Measurements from ENCODE around the gene KCNA2. TPM values are rescaled to one million over a fixed set of nuclear protein-coding genes. Genes with fewer than 3 reads are reported as not detected.

Gene KCNA2
- total RNA-seq, 1 experiment from 2014 or later = not detected

DNA sequence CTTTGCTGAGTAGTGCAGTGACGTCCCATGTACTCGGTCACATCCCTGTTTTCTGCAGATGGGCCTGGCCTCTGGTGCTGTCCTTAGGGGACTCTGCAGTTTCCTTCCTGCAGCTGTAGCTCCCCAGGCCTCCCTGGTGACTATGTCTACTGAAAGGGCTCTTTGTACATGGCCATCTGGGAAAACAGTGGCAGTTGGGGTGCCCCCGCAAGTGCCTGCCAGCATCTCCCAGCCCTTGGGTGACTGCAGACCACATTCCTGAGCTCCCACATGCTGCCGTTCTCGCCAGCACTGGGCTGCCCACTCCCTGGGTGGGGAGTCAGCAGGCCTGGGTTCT is 49.7 kb downstream of the KCNA2 start:
- BruUV-seq (replicated peaks) = no TSS peak
- CTCF ChIA-PET = interaction anchor here (0.5 to 1.7 kb wide), 5 partner anchors 8 to 82 kb away, joined by 3 to 6 read pairs (median 3); no protein-coding TSS in a partner anchor
- Mint-ChIP-seq H3K36me3 (ENCODE audit: insufficient read depth, unreplicated experiment) (no peaks in the 10 kb centered on the region), H3K27me3 (ENCODE audit: insufficient read depth, unreplicated experiment) (peaks cover 51% of the 10 kb centered on the region), H3K4me1 (ENCODE audit: insufficient read depth, unreplicated experiment) (no peaks in the 10 kb centered on the region), H3K27ac (ENCODE audit: low read depth, unreplicated experiment) (no peak overlapping the region), H3K4me3 (ENCODE audit: unreplicated experiment) (no peak overlapping the region), H3K9me3 (ENCODE audit: unreplicated experiment) (no peaks in the 10 kb centered on the region)
- intact Hi-C loops (cut with micrococcal nuclease) = no loop called here
- DNase-seq (ENCODE audit: unreplicated experiment) = no peak
- POLR2A ChIA-PET = no interaction called here
- no peak for TF ChIP-seq CTCF (IDR thresholded peaks at IDR 0.05; ENCODE audit: unreplicated experiment)

GRCh38 chr1:110555807-110556470 is 50.2 kb downstream of the KCNA2 start:
- Mint-ChIP-seq H3K4me1 (ENCODE audit: insufficient read depth, unreplicated experiment) (no peaks in the 10 kb centered on the region), H3K9me3 (ENCODE audit: unreplicated experiment) (no peaks in the 10 kb centered on the region), H3K36me3 (ENCODE audit: insufficient read depth, unreplicated experiment) (no peaks in the 10 kb centered on the region), H3K4me3 (ENCODE audit: unreplicated experiment) (no peak overlapping the region), H3K27ac (ENCODE audit: low read depth, unreplicated experiment) (no peak overlapping the region), H3K27me3 (ENCODE audit: insufficient read depth, unreplicated experiment) (peaks cover 56% of the 10 kb centered on the region)
- intact Hi-C loops (cut with micrococcal nuclease) = no loop called here
- no TSS peak for BruUV-seq (replicated peaks)
- ChIA-PET CTCF (interaction anchor here (0.5 to 1.7 kb wide), 3 partner anchors 32 to 227 kb away, joined by 3 to 6 read pairs (median 3); no protein-coding TSS in a partner anchor), POLR2A (no interaction called here)
- DNase-seq (ENCODE audit: unreplicated experiment) = peak; percentile 8
- no peak for TF ChIP-seq CTCF (IDR thresholded peaks at IDR 0.05; ENCODE audit: unreplicated experiment)

- Mint-ChIP-seq H3K36me3 (ENCODE audit: insufficient read depth, unreplicated experiment) (no peaks in the 10 kb centered on the region), H3K9me3 (ENCODE audit: unreplicated experiment) (no peaks in the 10 kb centered on the region), H3K27ac (ENCODE audit: low read depth, unreplicated experiment) (no peak overlapping the region), H3K27me3 (ENCODE audit: insufficient read depth, unreplicated experiment) (peaks cover 61% of the 10 kb centered on the region), H3K4me3 (ENCODE audit: unreplicated experiment) (no peak overlapping the region), H3K4me1 (ENCODE audit: insufficient read depth, unreplicated experiment) (no peaks in the 10 kb centered on the region)
- ChIA-PET CTCF (interaction anchor here (1.0 to 1.7 kb wide), 2 partner anchors 31 to 228 kb away, joined by 3 to 6 read pairs; no protein-coding TSS in a partner anchor), POLR2A (no interaction called here)
- no TSS peak for BruUV-seq (replicated peaks)
- no peak for DNase-seq (ENCODE audit: unreplicated experiment)
- intact Hi-C loops (cut with micrococcal nuclease) = no loop called here
- TF ChIP-seq CTCF (IDR thresholded peaks at IDR 0.05; ENCODE audit: unreplicated experiment) = peak; percentile 12
Measured at GRCh38 chr1:110554871-110555801, 51.0 kb downstream of the KCNA2 start.

DNA sequence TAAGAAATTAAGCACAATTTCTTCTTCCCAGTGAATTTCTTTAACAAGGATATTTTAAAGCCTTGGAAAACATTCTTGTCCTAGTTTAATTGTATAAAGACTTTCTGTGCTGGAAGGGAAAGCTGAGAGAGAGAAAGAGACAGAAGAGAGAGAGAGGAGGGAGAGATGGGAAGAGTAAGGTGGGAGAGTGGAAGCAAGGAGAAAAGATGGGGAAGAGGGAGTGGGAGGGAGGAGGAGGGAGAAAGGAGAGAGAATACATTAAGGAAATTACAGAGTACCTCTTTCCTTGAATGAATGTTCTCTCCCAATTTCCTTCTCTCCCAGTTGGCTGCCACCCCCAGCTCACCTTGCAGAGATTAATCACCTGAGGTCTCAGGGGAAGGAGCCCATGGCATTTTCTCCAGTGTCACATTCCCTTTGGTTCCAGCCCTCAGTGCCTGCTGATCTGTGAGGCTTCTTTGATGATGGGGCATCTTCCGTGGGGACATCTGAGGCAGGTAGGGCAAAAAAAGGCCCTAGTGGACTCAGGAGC is 54.8 kb downstream of the KCNA2 start:
- TF ChIP-seq CTCF (IDR thresholded peaks at IDR 0.05; ENCODE audit: unreplicated experiment) = no peak
- Mint-ChIP-seq H3K9me3 (ENCODE audit: unreplicated experiment) (no peaks in the 10 kb centered on the region), H3K4me1 (ENCODE audit: insufficient read depth, unreplicated experiment) (no peaks in the 10 kb centered on the region), H3K4me3 (ENCODE audit: unreplicated experiment) (no peak overlapping the region), H3K27ac (ENCODE audit: low read depth, unreplicated experiment) (no peak overlapping the region), H3K36me3 (ENCODE audit: insufficient read depth, unreplicated experiment) (no peaks in the 10 kb centered on the region), H3K27me3 (ENCODE audit: insufficient read depth, unreplicated experiment) (peaks cover 41% of the 10 kb centered on the region)
- BruUV-seq (replicated peaks) = no TSS peak
- DNase-seq (ENCODE audit: unreplicated experiment) = no peak
- CTCF ChIA-PET = interaction anchor here (0.6 kb wide), 1 partner anchor 390 kb away, joined by 3 read pairs; no protein-coding TSS in a partner anchor
- intact Hi-C loops (cut with micrococcal nuclease) = no loop called here
- POLR2A ChIA-PET = no interaction called here
